K562 (cell line): ENCODE measurements around the gene SCGB3A2.

Experiments used
- ATF3 ChIP-seq, 2 experiments: fragments of 450-650 bp in 1 of 2; sonication (generic) in 1 of 2; formaldehyde crosslinking in 1 of 2; IDR thresholded peaks in 1 of 2; conservative IDR thresholded peaks in 1 of 2; 2 replicates each; pipeline versions ENCODE4 v1.6.1 to v1.8.1; 2016 to 2023; ENCODE audit warnings: mild to moderate bottlenecking in 2 of 2, moderate library complexity in 2 of 2, inconsistent platforms in 1 of 2, missing genetic modification reagents in 1 of 2
- DMBX1 ChIP-seq: fragments of 250-450 bp; sonication (Bioruptor Pico); IDR thresholded peaks from 2 replicates; pipeline ENCODE4 v1.8.0; 2022; ENCODE audit warnings: inconsistent platforms, mild to moderate bottlenecking, moderate library complexity, borderline replicate concordance
- DNMT1 ChIP-seq: fragments of 450-650 bp; IDR thresholded peaks from 2 replicates; pipeline ENCODE4 v1.6.1; 2016; ENCODE audit warnings: antibody characterized with exemption, mild to moderate bottlenecking
- ETV1 ChIP-seq: fragments of 450-650 bp; conservative IDR thresholded peaks from 2 replicates; pipeline ENCODE4 v1.6.1; 2016; ENCODE audit warnings: missing genetic modification characterization, control low read depth, low read depth, missing compliant biosample characterization
- GABPA ChIP-seq: fragments of 200-800 bp; sonication (Bioruptor generic); conservative IDR thresholded peaks from 2 replicates; pipeline ENCODE4 v1.6.1; 2016; ENCODE audit warnings: low read depth, missing genetic modification characterization, missing compliant biosample characterization
- IRF1 ChIP-seq: sonication (generic); formaldehyde crosslinking; IDR thresholded peaks from 2 replicates; pipeline ENCODE4 v1.8.0; 2022; ENCODE audit warnings: missing genetic modification reagents, mild to moderate bottlenecking, borderline replicate concordance
- MAZ ChIP-seq, 2 experiments: fragments of 450-650 bp in 1 of 2; sonication (generic) in 1 of 2; formaldehyde crosslinking; IDR thresholded peaks in 1 of 2; conservative IDR thresholded peaks in 1 of 2; 2 replicates each; pipeline versions ENCODE4 v1.4.0 to v1.5.0; 2020; ENCODE audit warnings: mild to moderate bottlenecking in 1 of 2, missing genetic modification reagents in 1 of 2
- REST ChIP-seq, 2 experiments: fragments of 450-650 bp; formaldehyde crosslinking in 1 of 2; IDR thresholded peaks; 2 replicates each; pipeline versions ENCODE4 v1.4.0 to v1.6.1; 2014 to 2020; ENCODE audit warnings: mild to moderate bottlenecking in 2 of 2, borderline replicate concordance in 1 of 2, low read depth in 1 of 2
- SIX5 ChIP-seq, 2 experiments: IDR thresholded peaks; 2 replicates each; pipeline ENCODE4 v1.6.1; 2011; ENCODE audit warnings: low read length in 2 of 2, borderline replicate concordance in 1 of 2, low read depth in 1 of 2, mild to moderate bottlenecking in 1 of 2, moderate library complexity in 1 of 2; ENCODE audit not compliant: insufficient read depth in 1 of 2
- TCF7L2 ChIP-seq: fragments of 150-350 bp; IDR thresholded peaks from 2 replicates; pipeline ENCODE4 v1.6.1; 2016; ENCODE audit warnings: low read depth, mild to moderate bottlenecking, low read length, moderate library complexity
- ZBTB8A ChIP-seq: fragments of 450-650 bp; IDR thresholded peaks from 2 replicates; pipeline ENCODE4 v1.6.1; 2018; ENCODE audit warnings: mild to moderate bottlenecking, moderate library complexity; ENCODE audit not compliant: partially characterized antibody
- ZNF184 ChIP-seq: sonication (generic); formaldehyde crosslinking; IDR thresholded peaks from 2 replicates; pipeline ENCODE4 v1.5.0; 2020; ENCODE audit warnings: missing genetic modification reagents
- ZNF274 ChIP-seq: IDR thresholded peaks from 2 replicates; pipeline ENCODE4 v1.6.1; 2011; ENCODE audit warnings: low read depth, mild to moderate bottlenecking, low read length, moderate library complexity, borderline replicate concordance

- no peak for TF ChIP-seq DNMT1
- no peak for TF ChIP-seq REST (IDR thresholded peaks at IDR 0.05; ENCODE audit: borderline replicate concordance)
- no peak for TF ChIP-seq REST (CRISPR knock-in tag; IDR thresholded peaks at IDR 0.05; ENCODE audit: low read depth)
- no peak for TF ChIP-seq ZNF274
- TF ChIP-seq DMBX1 (CRISPR knock-in tag) = no peak
- TF ChIP-seq ATF3 (IDR thresholded peaks at IDR 0.05) = no peak
- TF ChIP-seq ATF3 (CRISPR knock-in tag; conservative IDR thresholded peaks at IDR 0.05) = no peak
- no peak for TF ChIP-seq SIX5 (IDR thresholded peaks at IDR 0.05; ENCODE audit: borderline replicate concordance in 1 of 2, insufficient read depth in 1 of 2, low read depth in 1 of 2, low read length in 2 of 2)
- TF ChIP-seq GABPA = no peak
- TF ChIP-seq ZNF184 (CRISPR knock-in tag) = no peak
- TF ChIP-seq IRF1 (CRISPR knock-in tag) = no peak
- TF ChIP-seq ETV1 = no peak
- no peak for TF ChIP-seq MAZ (CRISPR knock-in tag; conservative IDR thresholded peaks at IDR 0.05 in 1 of 2, IDR thresholded peaks at IDR 0.05 in 1 of 2)
- no peak for TF ChIP-seq TCF7L2
- TF ChIP-seq ZBTB8A = no peak
These were observed 42.6 kb downstream of the SCGB3A2 start for GRCh38 chr5:147921136-147921535.
